Vagina (tissue), 2 donors: ENCODE measurements around the gene LRFN4.

ENCODE experiments used
- POLR2A ChIP-seq, 2 donors: fragments of 450-650 bp; IDR thresholded peaks; one replicate each; pipeline ENCODE4 v1.6.1; 2017; ENCODE audit warnings: antibody characterized with exemption in 2 of 2, mild to moderate bottlenecking in 2 of 2, moderate library complexity in 2 of 2
- POLR2AphosphoS5 ChIP-seq, 2 donors: sonication (generic); formaldehyde crosslinking; IDR thresholded peaks; one replicate each; pipeline ENCODE4 v1.9.0; 2017; ENCODE audit warnings: antibody characterized with exemption in 2 of 2, mild to moderate bottlenecking in 2 of 2, low read depth in 1 of 2; ENCODE audit not compliant: insufficient read depth in 1 of 2
- TF ChIP-seq, protein P1 (sequence below), 3 experiments: fragments of 450-650 bp in 2 of 3; fragments of 200-600 bp in 1 of 3; sonication (generic) in 1 of 3; IDR thresholded peaks; one replicate each; pipeline ENCODE4 v1.5.1; 2017 to 2019; ENCODE audit warnings: antibody characterized with exemption in 3 of 3, mild to moderate bottlenecking in 2 of 3, moderate library complexity in 2 of 3

DNA sequence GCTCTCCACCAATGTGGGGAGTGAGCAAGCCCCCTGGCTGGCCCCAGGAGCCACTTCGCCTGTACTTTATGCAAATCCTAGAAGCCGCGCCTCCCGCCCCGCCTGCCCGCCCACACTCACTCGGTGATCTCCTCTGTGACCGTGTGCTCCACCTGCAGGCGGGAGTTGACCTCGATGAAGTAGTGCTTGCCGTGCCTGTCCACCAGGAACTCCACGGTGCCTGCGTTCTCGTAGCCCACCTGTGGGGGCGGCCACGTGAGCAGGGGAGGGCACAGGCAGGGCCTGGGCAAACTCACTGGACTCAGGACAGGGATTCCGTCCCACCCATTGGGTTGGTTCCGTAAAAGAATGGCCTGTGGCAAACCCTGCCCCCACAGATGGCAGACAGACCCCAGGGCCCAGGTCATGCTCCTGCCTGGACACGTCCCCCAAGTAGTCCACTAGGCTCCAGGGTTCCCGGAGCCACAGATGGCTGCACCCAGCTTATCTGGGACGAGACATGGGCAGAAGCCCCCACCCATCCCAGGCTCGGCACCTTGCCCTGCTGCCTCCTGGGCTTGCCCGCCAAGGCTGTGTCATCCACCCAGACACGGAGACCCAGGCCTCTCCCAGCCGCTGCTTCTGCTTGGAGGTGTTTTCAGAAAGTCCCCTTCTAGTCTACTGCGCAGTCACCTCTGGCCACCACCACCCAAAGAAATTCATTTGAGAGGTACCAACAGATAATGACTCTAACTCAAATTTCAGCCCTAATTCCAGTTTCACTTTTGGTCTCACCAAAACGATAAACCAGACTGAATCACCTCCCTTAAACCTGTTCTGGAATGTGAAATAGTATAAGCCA lies 12.1 kb downstream of the LRFN4 start:
- TF ChIP-seq, protein P1, sequence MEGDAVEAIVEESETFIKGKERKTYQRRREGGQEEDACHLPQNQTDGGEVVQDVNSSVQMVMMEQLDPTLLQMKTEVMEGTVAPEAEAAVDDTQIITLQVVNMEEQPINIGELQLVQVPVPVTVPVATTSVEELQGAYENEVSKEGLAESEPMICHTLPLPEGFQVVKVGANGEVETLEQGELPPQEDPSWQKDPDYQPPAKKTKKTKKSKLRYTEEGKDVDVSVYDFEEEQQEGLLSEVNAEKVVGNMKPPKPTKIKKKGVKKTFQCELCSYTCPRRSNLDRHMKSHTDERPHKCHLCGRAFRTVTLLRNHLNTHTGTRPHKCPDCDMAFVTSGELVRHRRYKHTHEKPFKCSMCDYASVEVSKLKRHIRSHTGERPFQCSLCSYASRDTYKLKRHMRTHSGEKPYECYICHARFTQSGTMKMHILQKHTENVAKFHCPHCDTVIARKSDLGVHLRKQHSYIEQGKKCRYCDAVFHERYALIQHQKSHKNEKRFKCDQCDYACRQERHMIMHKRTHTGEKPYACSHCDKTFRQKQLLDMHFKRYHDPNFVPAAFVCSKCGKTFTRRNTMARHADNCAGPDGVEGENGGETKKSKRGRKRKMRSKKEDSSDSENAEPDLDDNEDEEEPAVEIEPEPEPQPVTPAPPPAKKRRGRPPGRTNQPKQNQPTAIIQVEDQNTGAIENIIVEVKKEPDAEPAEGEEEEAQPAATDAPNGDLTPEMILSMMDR (IDR thresholded peaks at IDR 0.05): no peak
- TF ChIP-seq POLR2A (IDR thresholded peaks at IDR 0.05) (no peak), POLR2AphosphoS5 (IDR thresholded peaks at IDR 0.05; ENCODE audit: insufficient read depth in 1 of 2, low read depth in 1 of 2) (no peak)
